ENCODE data around the gene MMP13. TPM values are rescaled to one million over a fixed set of nuclear protein-coding genes. Genes with fewer than 3 reads are reported as not detected.

Gene MMP13
- total and polyA plus RNA-seq, 9 of the 15 experiments (the other 6 are each of a cell fraction or from before 2014, with no cell fraction given) = not detected

DNA sequence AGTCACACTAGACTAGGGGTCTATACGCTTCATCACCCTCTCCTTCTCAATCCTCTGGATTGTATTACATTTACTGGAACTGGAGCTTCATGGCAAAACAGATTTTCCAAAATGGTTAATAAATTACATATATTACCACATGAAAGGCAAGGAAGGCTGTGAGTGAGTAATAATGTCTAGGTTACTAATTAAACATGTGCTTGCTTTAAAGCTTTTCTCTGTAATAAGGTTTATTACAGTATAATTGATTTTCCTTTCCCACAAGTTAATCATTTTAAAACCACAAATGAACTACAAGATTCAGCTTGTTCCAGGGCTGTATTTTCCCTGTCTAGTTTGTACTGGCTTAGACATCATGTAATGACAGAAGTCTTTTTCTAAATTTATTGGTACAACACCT lies 25.6 kb downstream of the MMP13 start:
- intact Hi-C loops (cut with micrococcal nuclease) (no loop called here), in situ Hi-C loops (cut with MboI) (no loop called here)
- Histone ChIP-seq H3K27me3 (ENCODE audit: control insufficient read depth in 2 of 2, insufficient read depth in 2 of 2, low read length in 2 of 2) (no peaks in the 10 kb centered on the region), H3K4me3 (no peak overlapping the region), H3K4me1 (replicated peaks in 1 of 2; ENCODE audit: control insufficient read depth in 2 of 2, insufficient read depth in 2 of 2, low read length in 2 of 2) (no peaks in the 10 kb centered on the region), H4K20me1 (replicated peaks; ENCODE audit: control insufficient read depth, insufficient read depth, low read length) (no peaks in the 10 kb centered on the region), H3K79me2 (ENCODE audit: control insufficient read depth, insufficient read depth, low read length) (no peaks in the 10 kb centered on the region), H3K27ac (ENCODE audit: extremely low read depth, low read depth, low read length) (no peak overlapping the region), H3K4me2 (ENCODE audit: insufficient read depth, low read length) (no peak overlapping the region), H3K9me3 (replicated peaks; ENCODE audit: control insufficient read depth, insufficient read depth, low read depth, low read length) (no peaks in the 10 kb centered on the region), H3K9me1 (ENCODE audit: control insufficient read depth, insufficient read depth, low read length) (no peaks in the 10 kb centered on the region), H3K36me3 (ENCODE audit: control insufficient read depth, insufficient read depth, low read length) (no peaks in the 10 kb centered on the region), H2AFZ (ENCODE audit: low read depth, low read length) (no peak overlapping the region), H3K9ac (ENCODE audit: insufficient read depth in 1 of 2, low read depth in 2 of 2, low read length in 2 of 2) (no peak overlapping the region)
- ATAC-seq (no peak), DNase-seq (ENCODE audit: extremely low read depth in 1 of 4, low spot score in 3 of 4) (no peak), FAIRE-seq (no peak)
- 0% methylated on average over 1 of the region's 1 CpG for WGBS (ENCODE audit: insufficient coverage, low coverage, missing lambda C conversion rate)
- CTCF ChIA-PET (ENCODE audit: low intra/inter-chr PET ratio) = no interaction called here
- no peak for TF ChIP-seq E2F6 (IDR thresholded peaks at IDR 0.05; ENCODE audit: borderline replicate concordance in 1 of 2, extremely low read depth in 1 of 2, insufficient read depth in 1 of 2, insufficient read length in 1 of 2, low read depth in 1 of 2, low read length in 1 of 2, poor library complexity in 1 of 2, severe bottlenecking in 1 of 2)
- no peak for TF ChIP-seq ZNF778 (CRISPR knock-in tag; IDR thresholded peaks at IDR 0.05)
- no peak for TF ChIP-seq ETV5 (CRISPR knock-in tag; IDR thresholded peaks at IDR 0.05; ENCODE audit: low read depth)
- TF ChIP-seq ZNF699 (CRISPR knock-in tag; IDR thresholded peaks at IDR 0.05; ENCODE audit: insufficient replicate concordance) = no peak
- no peak for TF ChIP-seq ZNF316 (IDR thresholded peaks at IDR 0.05)
- BruUV-seq (replicated peaks) = no TSS peak
- POLR2A ChIA-PET = no interaction called here

- Histone ChIP-seq H3K79me2 (ENCODE audit: control insufficient read depth, insufficient read depth, low read length) (no peaks in the 10 kb centered on the region), H3K4me2 (ENCODE audit: insufficient read depth, low read length) (no peak overlapping the region), H4K20me1 (replicated peaks; ENCODE audit: control insufficient read depth, insufficient read depth, low read length) (no peaks in the 10 kb centered on the region), H3K4me1 (replicated peaks in 1 of 2; ENCODE audit: control insufficient read depth in 2 of 2, insufficient read depth in 2 of 2, low read length in 2 of 2) (no peaks in the 10 kb centered on the region), H3K9me1 (ENCODE audit: control insufficient read depth, insufficient read depth, low read length) (no peaks in the 10 kb centered on the region), H3K27me3 (ENCODE audit: control insufficient read depth in 2 of 2, insufficient read depth in 2 of 2, low read length in 2 of 2) (no peaks in the 10 kb centered on the region), H3K9ac (ENCODE audit: insufficient read depth in 1 of 2, low read depth in 2 of 2, low read length in 2 of 2) (no peak overlapping the region), H3K4me3 (no peak overlapping the region), H3K36me3 (ENCODE audit: control insufficient read depth, insufficient read depth, low read length) (no peaks in the 10 kb centered on the region), H2AFZ (ENCODE audit: low read depth, low read length) (no peak overlapping the region), H3K9me3 (replicated peaks; ENCODE audit: control insufficient read depth, insufficient read depth, low read depth, low read length) (no peaks in the 10 kb centered on the region), H3K27ac (ENCODE audit: extremely low read depth, low read depth, low read length) (no peak overlapping the region)
- 6% methylated on average over 3 of the region's 3 CpGs for WGBS (ENCODE audit: insufficient coverage, low coverage, missing lambda C conversion rate)
- TF ChIP-seq TRIM25 (IDR thresholded peaks at IDR 0.05; ENCODE audit: borderline replicate concordance) = no peak
- TF ChIP-seq STAT6 (CRISPR knock-in tag; IDR thresholded peaks at IDR 0.05) = no peak
- no peak for TF ChIP-seq ZKSCAN1 (IDR thresholded peaks at IDR 0.05; ENCODE audit: low read depth, low read length)
- no peak for TF ChIP-seq POU5F1 (IDR thresholded peaks at IDR 0.05; ENCODE audit: borderline replicate concordance, low read depth, low read length, partially characterized antibody)
- TF ChIP-seq BRF1 (IDR thresholded peaks at IDR 0.05; ENCODE audit: borderline replicate concordance, extremely low read depth, insufficient read length) = no peak
- intact Hi-C loops (cut with micrococcal nuclease) (no loop called here), in situ Hi-C loops (cut with MboI) (no loop called here)
- CTCF ChIA-PET (ENCODE audit: low intra/inter-chr PET ratio) = no interaction called here
- POLR2A ChIA-PET = no interaction called here
- no peak for FAIRE-seq
- BruUV-seq (replicated peaks) = no TSS peak
- ATAC-seq = no peak
- DNase-seq (ENCODE audit: extremely low read depth in 1 of 4, low spot score in 3 of 4) = no peak
Measured at GRCh38 chr11:102929166-102929565, 26.4 kb downstream of the MMP13 start.

All from K562 (cell line).